GM12864 (cell line): ENCODE results near the gene MUC13.

Experiments used
- DNase-seq: peaks from one replicate; pipeline ENCODE4 v3.0.0-alpha.2; 2011; ENCODE audit warnings: low read depth
- H3K4me3 ChIP-seq: 2 replicates; pipeline ENCODE4 v1.5.1; 2011; ENCODE audit warnings: mild to moderate bottlenecking, low read depth, low read length, control low read depth
- TF ChIP-seq, protein P1 (sequence below): IDR thresholded peaks from 2 replicates; pipeline ENCODE4 v1.5.1; 2011; ENCODE audit warnings: low read depth, mild to moderate bottlenecking, moderate library complexity, low read length, control low read depth, inconsistent platforms; ENCODE audit errors: missing control alignments

MUC13 gene

GRCh38 chr3:124860599-124860998 lies 74.0 kb downstream of the MUC13 start:
- no peak for DNase-seq
- TF ChIP-seq, protein P1, sequence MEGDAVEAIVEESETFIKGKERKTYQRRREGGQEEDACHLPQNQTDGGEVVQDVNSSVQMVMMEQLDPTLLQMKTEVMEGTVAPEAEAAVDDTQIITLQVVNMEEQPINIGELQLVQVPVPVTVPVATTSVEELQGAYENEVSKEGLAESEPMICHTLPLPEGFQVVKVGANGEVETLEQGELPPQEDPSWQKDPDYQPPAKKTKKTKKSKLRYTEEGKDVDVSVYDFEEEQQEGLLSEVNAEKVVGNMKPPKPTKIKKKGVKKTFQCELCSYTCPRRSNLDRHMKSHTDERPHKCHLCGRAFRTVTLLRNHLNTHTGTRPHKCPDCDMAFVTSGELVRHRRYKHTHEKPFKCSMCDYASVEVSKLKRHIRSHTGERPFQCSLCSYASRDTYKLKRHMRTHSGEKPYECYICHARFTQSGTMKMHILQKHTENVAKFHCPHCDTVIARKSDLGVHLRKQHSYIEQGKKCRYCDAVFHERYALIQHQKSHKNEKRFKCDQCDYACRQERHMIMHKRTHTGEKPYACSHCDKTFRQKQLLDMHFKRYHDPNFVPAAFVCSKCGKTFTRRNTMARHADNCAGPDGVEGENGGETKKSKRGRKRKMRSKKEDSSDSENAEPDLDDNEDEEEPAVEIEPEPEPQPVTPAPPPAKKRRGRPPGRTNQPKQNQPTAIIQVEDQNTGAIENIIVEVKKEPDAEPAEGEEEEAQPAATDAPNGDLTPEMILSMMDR = no peak
- H3K4me3 ChIP-seq = no peak overlapping the region

- no peak for DNase-seq
- TF ChIP-seq, protein P1 = no peak
- H3K4me3 ChIP-seq = no peak overlapping the region
These were observed 75.5 kb downstream of the MUC13 start for GRCh38 chr3:124859025-124859424.

DNA sequence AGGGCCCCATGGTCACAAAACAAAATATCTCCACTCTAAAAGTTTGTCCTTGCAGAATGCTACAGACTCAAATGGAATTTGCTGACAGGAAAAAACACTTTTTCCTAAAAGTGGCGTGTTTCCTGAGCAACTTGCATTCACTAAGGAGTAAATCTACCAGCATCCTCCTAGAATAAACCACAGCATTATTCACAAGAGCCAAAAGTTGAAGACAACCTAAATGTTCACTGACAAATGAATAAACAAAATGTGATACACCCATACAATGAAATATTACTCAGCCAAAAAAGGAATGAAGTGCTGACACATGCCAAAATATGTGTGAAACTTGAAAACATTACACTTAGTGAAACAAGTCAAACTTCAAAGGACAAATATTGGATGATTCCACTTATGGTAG lies 76.3 kb downstream of the MUC13 start:
- TF ChIP-seq, protein P1 = no peak
- DNase-seq = no peak
- H3K4me3 ChIP-seq = no peak overlapping the region

DNA sequence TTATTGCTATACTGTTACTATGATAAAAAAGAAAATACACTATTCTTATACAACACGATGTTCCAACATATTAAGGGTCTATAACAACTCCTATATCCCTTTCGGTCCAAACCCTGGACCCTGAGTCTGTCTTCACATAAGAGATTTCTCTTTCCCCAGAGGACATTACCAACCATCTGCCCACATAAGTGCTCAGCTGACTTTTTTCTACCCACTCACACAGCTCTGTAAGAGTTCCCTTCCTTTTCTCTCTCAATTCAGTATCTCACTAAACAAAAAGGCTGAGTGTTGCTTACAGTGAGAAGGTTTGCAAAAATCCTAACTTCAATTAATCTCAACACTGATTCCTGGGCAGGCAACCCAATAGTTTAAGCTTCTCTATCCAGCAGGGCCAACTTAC lies 77.9 kb downstream of the MUC13 start:
- H3K4me3 ChIP-seq = no peak overlapping the region
- DNase-seq = no peak
- TF ChIP-seq, protein P1 = no peak
